Anterior cingulate cortex (tissue), 58 donors: ENCODE measurements around the gene RPUSD2.

Experiments
- DNase-seq, 58 donors: peaks; one replicate each; lab custom pipeline; 2025; lab: John Stamatoyannopoulos, UW

Gene RPUSD2

GRCh38 chr15:40569129-40569953 lies at the start of gene RPUSD2:
Gene RPUSD2, plus strand, starts transcription at chr15:40569299. Its CDS starts 39 bp downstream, at chr15:40569338.
- peak; percentile 44 to 94 (median 87) for DNase-seq

GRCh38 chr15:40523611-40524010 lies 45.5 kb upstream of the RPUSD2 start:
- DNase-seq, result no peak

- no peak for DNase-seq
Observed at GRCh38 chr15:40525855-40526254, 43.2 kb upstream of the RPUSD2 start.

GRCh38 chr15:40528801-40529200 lies 40.3 kb upstream of the RPUSD2 start:
- no peak for DNase-seq

GRCh38 chr15:40533763-40534364 lies 35.2 kb upstream of the RPUSD2 start:
- no peak for DNase-seq

GRCh38 chr15:40534371-40534770 lies 34.7 kb upstream of the RPUSD2 start:
- no peak for DNase-seq

- DNase-seq, result no peak
Observed at GRCh38 chr15:40536501-40536900, 32.6 kb upstream of the RPUSD2 start.

GRCh38 chr15:40538976-40539375 lies 30.1 kb upstream of the RPUSD2 start:
- DNase-seq, result no peak

GRCh38 chr15:40543082-40543481 lies 26.0 kb upstream of the RPUSD2 start:
- DNase-seq, result no peak

GRCh38 chr15:40543631-40544294 lies 25.3 kb upstream of the RPUSD2 start:
- no peak for DNase-seq

- no peak for DNase-seq
Observed at GRCh38 chr15:40545457-40545856, 23.6 kb upstream of the RPUSD2 start.

- DNase-seq, result no peak
Observed at GRCh38 chr15:40548610-40549009, 20.5 kb upstream of the RPUSD2 start.

- DNase-seq, result no peak
Observed at GRCh38 chr15:40549894-40550293, 19.2 kb upstream of the RPUSD2 start.

GRCh38 chr15:40550341-40551037 lies 18.6 kb upstream of the RPUSD2 start:
- DNase-seq, result no peak

- DNase-seq, result no peak
Observed at GRCh38 chr15:40554161-40554525, 15.0 kb upstream of the RPUSD2 start.

GRCh38 chr15:40555876-40556275 lies 13.2 kb upstream of the RPUSD2 start:
- DNase-seq, result no peak

- DNase-seq, result no peak
Observed at GRCh38 chr15:40558952-40559742, 10.0 kb upstream of the RPUSD2 start.

GRCh38 chr15:40562691-40563090 lies 6.4 kb upstream of the RPUSD2 start:
- no peak for DNase-seq

- no peak for DNase-seq
Observed at GRCh38 chr15:40563426-40563825, 5.7 kb upstream of the RPUSD2 start.
